Fibroblast of pulmonary artery (primary cell): ENCODE results near the gene MDP1.
"Not testable (repeated sequence)": the region's sequence is repeated elsewhere in the genome, so short reads cannot be mapped to it uniquely, and the experiment has no call there.

Experiments used
- DNase-seq: peaks from one replicate; pipeline ENCODE4 v3.0.0-alpha.2; 2010; ENCODE audit warnings: low read depth
- H3K4me3 ChIP-seq: replicated peaks from 2 replicates; pipeline ENCODE4 v1.5.1; 2011; ENCODE audit warnings: low read depth, mild to moderate bottlenecking, control low read depth, low read length, moderate library complexity
- CTCF ChIP-seq: IDR thresholded peaks from 2 replicates; pipeline ENCODE4 v1.5.1; 2011; ENCODE audit warnings: mild to moderate bottlenecking, control low read depth, low read length, inconsistent platforms; ENCODE audit errors: missing control alignments

The MDP1 gene

DNA sequence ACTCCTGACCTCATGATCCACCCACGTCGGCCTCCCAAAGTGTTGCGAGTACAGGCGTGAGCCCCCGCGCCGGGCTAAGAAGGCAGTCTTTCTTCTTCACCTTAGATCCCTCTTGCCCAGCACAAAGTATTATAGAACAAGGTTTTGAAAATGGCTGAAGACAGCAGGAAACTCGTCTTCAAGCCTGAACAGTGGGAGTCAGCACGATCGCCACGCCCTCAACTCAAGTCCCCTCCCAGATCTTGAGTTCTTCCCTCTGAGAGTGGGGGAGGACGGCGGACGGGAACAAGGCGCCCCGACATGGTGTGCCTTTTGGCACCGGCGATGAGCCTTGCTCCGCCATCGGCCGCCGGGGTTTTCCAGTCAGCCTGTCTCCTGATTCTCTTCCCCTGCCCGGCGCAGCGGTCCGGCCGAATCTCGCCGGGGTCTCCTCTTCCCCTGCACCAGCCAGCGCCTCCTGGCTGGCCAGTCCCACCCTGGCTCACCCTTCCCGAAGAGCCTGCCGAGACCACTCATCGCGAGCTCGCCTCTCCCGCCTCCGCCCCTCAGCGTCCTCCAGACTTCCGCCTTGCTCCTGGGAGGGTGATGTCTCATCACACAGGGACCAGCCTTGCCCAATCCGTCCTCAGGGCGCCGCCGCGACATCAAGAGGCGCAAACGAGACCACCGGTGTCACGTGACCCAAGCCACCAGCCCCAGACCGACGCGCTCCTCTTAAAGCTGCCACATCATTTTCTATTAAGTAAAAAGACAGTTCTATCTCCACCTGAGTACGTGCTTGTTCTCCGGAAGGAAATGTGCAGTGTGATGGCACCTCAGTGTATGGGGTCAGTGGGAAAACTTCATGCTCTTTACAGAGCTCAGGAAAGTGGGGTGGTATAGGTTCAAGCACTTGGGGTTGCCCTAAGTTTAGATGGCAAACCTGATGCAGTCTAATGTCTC, 2.7 kb downstream of the MDP1 start, which contains the start of gene CHMP4A:
TSS of gene CHMP4A (minus strand) at position 565 of the 942 bp plus-strand sequence. CDS start at position 516, 49 bp downstream.
- peak within 1 kb of the TSS; percentile 64 for H3K4me3 ChIP-seq
- TF ChIP-seq CTCF = peak; percentile 9
- peak; percentile 99 for DNase-seq

- TF ChIP-seq CTCF = no peak
- no peak for DNase-seq
- no peak overlapping the region for H3K4me3 ChIP-seq
These were observed 4.6 kb downstream of the MDP1 start for GRCh38 chr14:24211311-24211710.

DNA sequence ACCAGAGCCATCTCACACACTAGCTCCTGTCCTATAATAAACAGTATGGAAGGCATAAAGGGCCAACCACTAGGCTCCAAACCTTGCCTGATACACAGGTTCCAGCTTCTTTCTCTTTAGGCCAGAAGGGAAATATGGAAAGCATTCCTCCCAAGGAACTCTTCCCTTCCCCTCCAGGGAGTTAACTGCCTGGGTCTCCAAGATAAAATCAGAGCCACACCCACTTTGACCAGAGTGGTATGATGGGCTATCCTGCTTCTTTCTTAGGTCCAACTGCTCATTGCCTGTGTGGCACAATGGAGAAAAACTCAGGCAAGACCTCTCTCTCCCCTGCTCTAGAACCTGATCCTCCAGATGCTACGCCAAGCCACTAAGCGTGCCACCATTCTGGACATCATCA, 8.2 kb downstream of the MDP1 start:
- no peak overlapping the region for H3K4me3 ChIP-seq
- TF ChIP-seq CTCF = no peak
- DNase-seq = no peak

- DNase-seq = no peak
- H3K4me3 ChIP-seq = no peak overlapping the region
- no peak for TF ChIP-seq CTCF
These were observed 8.7 kb downstream of the MDP1 start for GRCh38 chr14:24207104-24207551.

DNA sequence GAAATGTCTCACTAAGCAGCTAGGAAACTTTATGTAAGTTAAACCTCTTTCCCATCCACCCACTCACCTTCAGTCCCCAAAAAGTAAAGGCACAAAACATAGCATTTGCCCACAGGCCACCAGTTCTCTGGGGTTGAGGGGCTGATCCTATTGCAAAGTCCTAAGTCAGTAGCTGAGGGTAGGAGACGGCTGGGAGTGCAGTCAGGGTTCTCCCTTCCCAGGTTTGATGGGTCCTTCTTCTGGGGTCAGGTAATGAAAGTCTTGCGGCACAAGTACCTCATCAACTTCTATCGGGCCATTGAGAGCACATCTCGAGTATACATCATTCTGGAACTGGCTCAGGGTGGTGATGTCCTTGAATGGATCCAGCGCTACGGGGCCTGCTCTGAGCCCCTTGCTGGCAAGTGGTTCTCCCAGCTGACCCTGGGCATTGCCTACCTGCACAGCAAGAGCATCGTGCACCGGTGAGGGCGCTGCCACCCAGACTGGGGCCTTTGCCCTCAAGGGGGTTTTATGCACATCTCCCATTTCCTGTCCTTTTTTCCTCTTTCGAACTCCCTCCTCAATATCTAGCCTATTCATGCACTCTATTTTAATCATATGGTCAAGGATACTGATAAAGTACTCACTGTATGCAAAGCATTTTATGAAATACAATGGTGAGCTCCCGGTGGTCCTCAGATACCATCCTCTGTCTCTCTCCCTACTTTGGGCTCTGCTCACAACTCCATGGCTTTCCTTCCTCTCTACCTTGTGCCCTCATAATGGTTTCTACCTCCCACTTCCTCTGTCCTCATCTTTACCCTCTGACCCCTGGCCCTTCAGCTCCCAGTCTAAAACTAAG, 9.4 kb downstream of the MDP1 start:
- H3K4me3 ChIP-seq = no peak overlapping the region
- no peak for DNase-seq
- no peak for TF ChIP-seq CTCF

- no peak for TF ChIP-seq CTCF
- no peak for DNase-seq
- H3K4me3 ChIP-seq = no peak overlapping the region
These were observed 11.4 kb downstream of the MDP1 start for GRCh38 chr14:24204163-24205146.

DNA sequence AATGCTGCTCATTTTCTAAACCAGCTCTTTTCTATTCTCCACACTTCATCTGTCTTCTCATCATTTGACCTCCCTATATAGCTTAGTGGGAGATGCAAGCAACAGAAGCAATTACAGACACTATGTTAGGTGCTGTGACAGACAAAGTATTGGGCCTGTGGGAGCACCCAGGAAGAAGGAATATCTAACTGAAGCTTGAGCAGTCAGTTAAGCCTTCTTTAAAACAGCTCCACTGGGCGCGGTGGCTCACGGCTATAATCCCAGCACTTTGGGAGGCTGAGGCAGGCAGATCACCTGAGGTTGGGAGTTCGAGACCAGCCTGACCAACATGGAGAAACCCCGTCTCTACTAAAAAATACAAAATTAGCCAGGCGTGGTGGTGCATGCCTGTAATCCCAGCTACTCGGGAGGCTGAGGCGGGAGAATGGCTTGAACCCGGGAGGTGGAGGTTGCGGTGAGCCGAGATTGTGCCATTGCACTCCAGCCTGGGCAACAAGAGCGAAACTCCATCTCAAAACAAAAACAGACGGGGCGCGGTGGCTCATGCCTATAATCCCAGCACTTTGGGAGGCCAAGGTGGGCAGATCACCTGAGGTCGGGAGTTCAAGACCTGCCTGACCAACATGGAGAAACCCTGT, 12.5 kb downstream of the MDP1 start:
- not testable (repeated sequence) for H3K4me3 ChIP-seq, DNase-seq

GRCh38 chr14:24202538-24202937, 13.3 kb downstream of the MDP1 start:
- DNase-seq, H3K4me3 ChIP-seq: not testable (repeated sequence)
